ENCODE data around the gene VAC14. TPM values are rescaled to one million over a fixed set of nuclear protein-coding genes. Genes with fewer than 3 reads are reported as not detected.

VAC14 gene
- total and polyA plus RNA-seq, 2 of the 8 experiments (the other 6 are each of a cell fraction or from before 2014, with no cell fraction given) = 56.0 to 108 TPM

DNA sequence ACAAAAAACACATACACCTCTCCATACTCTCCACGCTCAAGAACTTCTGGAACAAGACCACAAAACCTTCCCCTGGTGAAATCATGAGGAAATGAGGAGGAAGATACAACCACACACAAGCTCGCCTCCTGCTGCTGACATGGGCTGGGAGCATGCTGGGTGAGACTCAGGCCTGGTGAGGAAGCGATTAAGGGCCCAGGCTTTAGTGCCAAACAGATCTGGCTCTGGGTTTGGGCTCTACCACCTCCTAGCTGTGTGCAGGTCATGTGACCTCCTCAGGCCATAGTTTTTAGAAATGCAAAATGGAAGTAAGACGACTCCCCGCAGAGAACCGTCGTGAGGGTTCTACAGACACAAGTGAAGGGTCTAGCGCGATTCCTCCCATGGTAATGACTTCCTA, 41.3 kb downstream of the VAC14 start:
- CTCF ChIA-PET (ENCODE audit: partially characterized antibody) = interaction anchor here (0.7 to 3.6 kb wide), 9 partner anchors 10 to 80 kb away, joined by 3 to 39 read pairs (median 5); no protein-coding TSS in a partner anchor
- no peak overlapping the region for H3K4me2 ChIP-seq (ENCODE audit: insufficient read depth in 1 of 2, low read depth in 2 of 2, low read length in 2 of 2)
- POLR2A ChIA-PET (ENCODE audit: partially characterized antibody) = interaction anchor here (1.0 kb wide), 1 partner anchor 81 kb away, joined by 5 read pairs; no protein-coding TSS in a partner anchor
- TF ChIP-seq GABPA (IDR thresholded peaks at IDR 0.05; ENCODE audit: borderline replicate concordance, insufficient read depth, low read length) (no peak), RFX5 (IDR thresholded peaks at IDR 0.05; ENCODE audit: borderline replicate concordance, low read depth, low read length) (no peak), JUND (IDR thresholded peaks at IDR 0.05; ENCODE audit: low read length) (no peak), CTCF (IDR thresholded peaks at IDR 0.05; ENCODE audit: control extremely low read depth in 1 of 3, insufficient read depth in 1 of 3, low read depth in 1 of 3, low read length in 3 of 3) (peak; percentile 16 to 45 (median 22); a peak in 3 of 4 replicates), RAD21 (IDR thresholded peaks at IDR 0.05 in 1 of 2, conservative IDR thresholded peaks at IDR 0.05 in 1 of 2; ENCODE audit: low read depth in 2 of 2, low read length in 2 of 2) (peak in 1 of 2 experiments; percentile 23; a peak in 1 of 4 replicates), KDM5A (IDR thresholded peaks at IDR 0.05; ENCODE audit: low read length) (no peak), RBBP5 (IDR thresholded peaks at IDR 0.05; ENCODE audit: borderline replicate concordance, low read depth, low read length) (no peak)
- TF ChIP-seq, protein P1, sequence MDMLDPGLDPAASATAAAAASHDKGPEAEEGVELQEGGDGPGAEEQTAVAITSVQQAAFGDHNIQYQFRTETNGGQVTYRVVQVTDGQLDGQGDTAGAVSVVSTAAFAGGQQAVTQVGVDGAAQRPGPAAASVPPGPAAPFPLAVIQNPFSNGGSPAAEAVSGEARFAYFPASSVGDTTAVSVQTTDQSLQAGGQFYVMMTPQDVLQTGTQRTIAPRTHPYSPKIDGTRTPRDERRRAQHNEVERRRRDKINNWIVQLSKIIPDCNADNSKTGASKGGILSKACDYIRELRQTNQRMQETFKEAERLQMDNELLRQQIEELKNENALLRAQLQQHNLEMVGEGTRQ (IDR thresholded peaks at IDR 0.05; ENCODE audit: low read length) = peak; percentile 10; the same call in 1 of the 2 replicates

More for the DNA sequence above, 41.3 kb downstream of the VAC14 start:
- no peak overlapping the region for H2BK15ac ChIP-seq (ENCODE audit: low read length)
- no peak overlapping the region for H3K4me3 ChIP-seq (ENCODE audit: extremely low read depth in 1 of 4, insufficient read depth in 2 of 4, low read depth in 3 of 4, low read length in 4 of 4)
- H3K4ac ChIP-seq (replicated peaks; ENCODE audit: insufficient read length, low read depth, low read length) = no peak overlapping the region
- FAIRE-seq = no peak
- H3K18ac ChIP-seq (ENCODE audit: extremely low read depth, low read length) = no peak overlapping the region
- peaks cover 0 to 14% (median 8%) of the 10 kb centered on the region in 4 experiments; a peak in 3 of 8 replicates for H3K36me3 ChIP-seq (ENCODE audit: control insufficient read depth in 2 of 4, insufficient read depth in 4 of 4, low read length in 3 of 4)
- H3K56ac ChIP-seq (replicated peaks; ENCODE audit: insufficient read length, low read depth, low read length) = no peak overlapping the region
- no peak overlapping the region for H2BK5ac ChIP-seq (ENCODE audit: low read depth, low read length)
- H2AFZ ChIP-seq (ENCODE audit: low read length) = no peak overlapping the region
- H2BK20ac ChIP-seq (ENCODE audit: low read length) = no peak overlapping the region
- H2BK120ac ChIP-seq (replicated peaks; ENCODE audit: low read depth, low read length) = no peak overlapping the region
- no peak overlapping the region for H3K14ac ChIP-seq (ENCODE audit: insufficient read length)
- no peak overlapping the region for H2AK5ac ChIP-seq (ENCODE audit: low read depth, low read length)
- H4K91ac ChIP-seq (replicated peaks; ENCODE audit: insufficient read length, low read length) = no peak overlapping the region
- peaks cover 0 to 5% of the 10 kb centered on the region in 2 experiments for H4K20me1 ChIP-seq (replicated peaks in 1 of 2; ENCODE audit: control insufficient read depth in 1 of 2, insufficient read depth in 2 of 2, low read length in 2 of 2)
- no peak overlapping the region for H3K27ac ChIP-seq (ENCODE audit: low read depth, low read length)
- no peak overlapping the region for H3K9ac ChIP-seq (replicated peaks in 1 of 4; ENCODE audit: extremely low read depth in 1 of 4, low read depth in 3 of 4, low read length in 3 of 4)
- no peak overlapping the region for H3K23ac ChIP-seq (ENCODE audit: insufficient read length)
- H3K9me3 ChIP-seq (ENCODE audit: insufficient read depth in 2 of 2, low read depth in 1 of 2, low read length in 1 of 2) = no peaks in the 10 kb centered on the region
- no peaks in the 10 kb centered on the region for H3K79me2 ChIP-seq (ENCODE audit: control insufficient read depth in 1 of 2, insufficient read depth in 2 of 2, low read length in 2 of 2)
- H3K79me1 ChIP-seq (ENCODE audit: low read depth, low read length) = peaks cover 2% of the 10 kb centered on the region; the same call in 1 of the 2 replicates
- no peak overlapping the region for H2BK12ac ChIP-seq (ENCODE audit: low read depth, low read length)
- H3K4me1 ChIP-seq (replicated peaks in 1 of 4; ENCODE audit: control insufficient read depth in 3 of 4, insufficient read depth in 4 of 4, low read length in 3 of 4) = peaks cover 0 to 10% (median 2%) of the 10 kb centered on the region in 4 experiments; a peak in 2 of 7 replicates
- no peaks in the 10 kb centered on the region for H3K23me2 ChIP-seq (ENCODE audit: low read depth, low read length)
- 92 to 100% methylated on average over 1 to 9 of the region's 9 CpGs for WGBS, 2 experiments (ENCODE audit: extremely low coverage in 1 of 2, insufficient coverage in 1 of 2, insufficient read length in 1 of 2, insufficient replicate concordance in 2 of 2, low coverage in 1 of 2, low lambda C conversion rate in 2 of 2, missing lambda C conversion rate in 1 of 2)
- DNase-seq (ENCODE audit: low read depth in 1 of 2, low spot score in 2 of 2) = no peak
- no peak overlapping the region for H4K5ac ChIP-seq (ENCODE audit: insufficient read length, low read depth, low read length)
- H4K8ac ChIP-seq (ENCODE audit: extremely low read depth, insufficient read depth, low read length) = no peak overlapping the region
- no peaks in the 10 kb centered on the region for H3K27me3 ChIP-seq (replicated peaks in 1 of 4; ENCODE audit: control insufficient read depth in 3 of 4, extremely low read depth in 1 of 4, insufficient read depth in 3 of 4, low read length in 3 of 4)
